ENCODE results near the gene DNAJC12.

DNA sequence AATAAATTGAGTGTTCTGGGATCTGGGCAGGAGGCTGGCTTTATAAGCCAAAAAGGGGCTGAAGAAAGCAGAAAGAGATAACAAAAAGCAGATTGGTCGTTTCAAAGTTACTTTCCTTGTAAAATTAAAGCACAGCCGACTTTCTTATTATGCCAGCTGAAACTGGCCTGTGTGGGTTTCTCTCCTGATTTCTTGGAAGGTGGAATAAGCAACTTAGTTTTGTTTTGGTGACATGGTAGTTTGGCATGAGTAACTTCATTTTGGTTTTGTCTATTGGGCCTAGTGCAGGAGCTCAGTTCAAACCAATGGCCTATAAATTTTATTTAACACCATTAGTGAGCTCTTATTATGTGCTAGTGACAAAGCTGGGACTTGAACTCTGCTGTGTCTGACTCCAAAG is 13.2 kb upstream of the DNAJC12 start:
- no peak for TF ChIP-seq SP1 (IDR thresholded peaks at IDR 0.05)
- no peak for TF ChIP-seq ELF4 (IDR thresholded peaks at IDR 0.05)
- TF ChIP-seq, protein P1, sequence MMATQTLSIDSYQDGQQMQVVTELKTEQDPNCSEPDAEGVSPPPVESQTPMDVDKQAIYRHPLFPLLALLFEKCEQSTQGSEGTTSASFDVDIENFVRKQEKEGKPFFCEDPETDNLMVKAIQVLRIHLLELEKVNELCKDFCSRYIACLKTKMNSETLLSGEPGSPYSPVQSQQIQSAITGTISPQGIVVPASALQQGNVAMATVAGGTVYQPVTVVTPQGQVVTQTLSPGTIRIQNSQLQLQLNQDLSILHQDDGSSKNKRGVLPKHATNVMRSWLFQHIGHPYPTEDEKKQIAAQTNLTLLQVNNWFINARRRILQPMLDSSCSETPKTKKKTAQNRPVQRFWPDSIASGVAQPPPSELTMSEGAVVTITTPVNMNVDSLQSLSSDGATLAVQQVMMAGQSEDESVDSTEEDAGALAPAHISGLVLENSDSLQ (IDR thresholded peaks at IDR 0.05) = no peak
- no peak for TF ChIP-seq CTBP1 (IDR thresholded peaks at IDR 0.05; ENCODE audit: borderline replicate concordance)
- TF ChIP-seq FOXK2 (IDR thresholded peaks at IDR 0.05) = no peak

Measured in HEK293T (cell line).